GM15510 (cell line): ENCODE data around the gene ZNF326.

Experiments
- POLR2A ChIP-seq: IDR thresholded peaks from 3 replicates; pipeline ENCODE4 v1.6.1; 2011; ENCODE audit warnings: borderline replicate concordance; ENCODE audit not compliant: insufficient read length; ENCODE audit errors: extremely low read depth

The ZNF326 gene

DNA sequence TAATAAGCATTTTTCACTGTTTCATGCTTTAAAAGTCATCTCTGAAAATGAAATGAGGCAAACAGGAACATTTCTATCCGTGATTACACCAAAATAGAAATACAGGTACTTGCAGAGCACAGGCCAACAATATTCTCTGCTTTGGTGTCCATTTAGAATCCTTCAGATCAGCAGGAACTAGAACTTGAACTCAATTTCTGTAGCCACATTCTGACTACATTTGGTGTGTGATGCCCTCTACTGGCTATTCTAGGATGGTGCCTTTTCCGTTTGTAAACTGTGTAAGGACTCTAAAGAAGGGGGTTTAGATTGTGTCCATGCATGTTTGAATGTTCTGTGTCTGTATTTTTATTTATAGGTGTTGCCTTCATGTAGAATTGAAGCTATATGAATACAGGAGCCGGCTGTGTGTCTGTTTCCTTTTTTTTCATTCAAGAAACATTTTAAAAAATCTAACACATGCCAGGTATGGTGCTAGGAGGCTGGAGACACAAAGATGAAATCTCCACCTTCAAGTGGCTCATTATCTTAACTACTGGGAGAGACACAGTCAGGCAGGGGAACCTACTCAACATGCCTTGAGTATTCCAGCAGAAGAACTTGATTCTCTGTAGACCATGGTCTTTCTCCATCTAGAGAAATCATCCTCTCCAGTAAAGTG is 7.6 kb upstream of the ZNF326 start:
- no peak for TF ChIP-seq POLR2A

- no peak for TF ChIP-seq POLR2A
Observed at GRCh38 chr1:89989099-89989498, 5.8 kb upstream of the ZNF326 start.

DNA sequence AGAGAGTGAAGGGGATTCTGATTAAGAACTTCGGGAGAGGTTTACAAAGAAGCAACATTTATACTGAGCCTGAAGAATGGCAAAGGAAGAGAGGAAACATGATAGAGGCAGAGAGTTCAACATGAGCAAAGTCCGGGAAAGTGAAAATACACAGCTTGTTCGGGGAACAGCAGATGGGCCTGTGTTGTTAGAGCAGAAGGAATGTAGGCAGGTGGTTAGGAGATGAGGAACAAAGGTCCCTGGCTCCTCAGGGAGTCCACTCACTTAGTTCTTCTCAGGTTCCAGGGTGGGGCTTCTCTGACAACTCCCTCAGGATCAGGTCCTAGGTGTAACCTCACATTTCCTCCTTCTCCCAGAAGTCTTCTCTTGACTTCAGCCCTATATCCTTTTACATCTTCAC is 5.1 kb upstream of the ZNF326 start:
- TF ChIP-seq POLR2A = no peak

DNA sequence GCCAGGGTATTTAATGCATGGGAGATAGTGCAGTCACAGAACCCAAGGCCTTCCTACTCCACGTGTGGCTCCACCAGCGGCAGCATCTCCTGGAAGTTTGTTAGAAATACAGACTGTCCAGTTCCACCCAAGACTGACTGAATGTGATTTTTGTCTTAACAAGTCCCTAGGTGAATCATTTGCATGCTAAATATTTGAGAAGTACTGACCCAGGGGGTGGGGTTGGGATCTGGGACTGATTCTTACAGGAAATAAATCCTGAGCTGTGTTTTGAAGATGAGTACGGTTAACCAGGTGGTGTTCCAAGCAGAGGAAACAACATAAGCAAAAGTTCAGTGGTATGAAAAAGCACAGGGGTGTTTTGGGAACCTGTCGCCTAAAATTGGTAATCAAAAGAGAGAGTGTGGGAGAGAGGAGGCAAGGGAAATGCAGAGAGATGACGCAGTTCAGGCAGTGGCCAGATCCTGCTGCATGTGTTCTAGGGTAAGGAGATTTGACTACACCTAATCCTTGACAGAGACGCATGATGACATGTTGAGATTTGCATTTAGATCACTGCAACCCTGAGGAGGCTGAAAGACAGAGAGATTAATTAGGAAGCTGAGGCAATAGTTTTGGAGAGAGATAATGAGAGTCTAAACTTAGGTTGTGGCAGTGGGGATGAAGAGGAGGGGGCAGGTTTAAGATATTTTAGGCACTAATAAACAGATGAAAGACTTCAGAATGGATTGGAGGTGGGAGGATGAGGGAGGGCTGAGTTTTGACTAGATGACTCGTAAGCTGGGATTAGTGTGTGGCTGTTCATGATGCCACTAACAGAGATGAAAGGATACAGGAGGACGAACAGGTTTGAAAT is 3.7 kb upstream of the ZNF326 start:
- no peak for TF ChIP-seq POLR2A

DNA sequence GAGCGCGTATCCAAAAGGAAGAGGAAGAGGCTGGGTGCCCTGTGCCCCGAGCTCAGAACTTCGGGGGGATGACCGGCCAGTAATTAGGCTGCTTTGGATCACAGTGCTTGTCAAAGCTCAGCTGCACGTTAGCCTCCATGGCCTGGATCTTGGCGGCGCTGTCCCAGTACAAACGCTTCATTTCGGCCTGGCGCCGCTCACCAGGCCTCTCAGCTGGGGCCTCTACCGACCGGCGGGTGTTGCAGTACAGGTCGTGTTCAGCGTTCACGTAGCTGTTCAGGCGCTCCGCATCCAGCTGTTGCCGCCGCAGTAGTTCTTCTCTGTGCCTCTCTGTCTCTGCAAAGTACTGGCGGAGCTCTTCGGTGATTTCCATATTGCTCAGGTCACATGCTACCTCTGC is 1.4 kb upstream of the ZNF326 start:
- TF ChIP-seq POLR2A = no peak

- no peak for TF ChIP-seq POLR2A
Observed at GRCh38 chr1:89994231-89994804, 592 bp upstream of the ZNF326 start.

DNA sequence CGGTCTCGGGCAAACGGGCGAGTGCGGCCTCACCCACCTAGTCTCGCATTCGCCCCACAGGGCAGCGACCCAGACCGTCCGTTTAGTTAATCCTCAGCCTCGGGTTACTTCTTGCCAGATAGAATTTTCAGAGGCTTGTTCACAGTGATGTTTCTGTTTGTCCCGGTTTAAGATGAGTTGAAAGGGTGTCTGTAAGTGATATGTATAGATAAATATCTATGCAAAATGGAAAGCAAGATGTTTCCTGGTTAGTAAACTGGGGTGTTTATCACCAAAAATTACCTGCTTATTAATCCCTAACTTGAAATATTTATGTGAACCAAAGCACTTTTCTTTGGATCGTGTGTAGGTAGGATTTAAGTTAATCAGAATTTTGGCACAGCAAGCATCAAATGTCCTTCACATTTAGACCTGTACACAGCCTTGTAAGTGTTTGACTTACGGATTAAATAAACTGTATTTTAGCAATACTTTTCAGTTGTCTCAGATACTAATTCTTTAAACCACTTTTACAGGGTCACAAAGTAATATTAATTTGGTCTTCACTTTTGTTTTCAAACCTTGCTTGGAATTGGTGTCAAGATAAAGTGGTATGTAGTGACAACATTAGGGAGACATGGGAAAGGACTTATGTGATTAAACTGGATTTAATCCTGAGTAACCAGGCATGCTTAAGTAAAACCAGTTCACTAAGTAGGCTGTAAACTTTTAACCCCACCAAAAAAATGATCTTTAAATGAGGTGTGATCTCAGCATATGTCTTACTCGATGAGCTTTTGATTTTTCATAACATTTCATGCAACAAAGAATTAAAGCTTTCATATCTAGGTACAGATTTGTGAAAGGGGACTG is 914 bp downstream of the ZNF326 start:
- TF ChIP-seq POLR2A = no peak

GRCh38 chr1:89996450-89997110 is 1.7 kb downstream of the ZNF326 start:
- TF ChIP-seq POLR2A = no peak

DNA sequence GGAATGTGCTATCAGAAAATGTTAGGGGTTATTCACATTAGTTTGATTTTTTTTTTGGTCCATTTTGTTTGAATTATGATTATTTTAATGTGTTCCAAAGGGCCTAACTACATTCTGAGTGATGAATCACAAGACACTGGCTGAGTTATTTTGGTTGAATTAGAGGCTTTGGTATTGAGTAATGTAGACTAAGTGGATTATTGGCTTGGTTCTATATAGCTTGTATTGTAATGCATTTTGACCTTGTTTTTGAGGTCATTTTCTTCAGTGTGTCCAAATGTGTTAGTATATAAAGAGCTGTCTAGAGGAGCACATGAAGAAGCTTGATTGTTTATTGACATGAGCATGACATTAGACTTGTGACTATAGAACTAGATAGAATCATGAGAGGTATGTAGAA is 3.4 kb downstream of the ZNF326 start:
- TF ChIP-seq POLR2A = no peak

DNA sequence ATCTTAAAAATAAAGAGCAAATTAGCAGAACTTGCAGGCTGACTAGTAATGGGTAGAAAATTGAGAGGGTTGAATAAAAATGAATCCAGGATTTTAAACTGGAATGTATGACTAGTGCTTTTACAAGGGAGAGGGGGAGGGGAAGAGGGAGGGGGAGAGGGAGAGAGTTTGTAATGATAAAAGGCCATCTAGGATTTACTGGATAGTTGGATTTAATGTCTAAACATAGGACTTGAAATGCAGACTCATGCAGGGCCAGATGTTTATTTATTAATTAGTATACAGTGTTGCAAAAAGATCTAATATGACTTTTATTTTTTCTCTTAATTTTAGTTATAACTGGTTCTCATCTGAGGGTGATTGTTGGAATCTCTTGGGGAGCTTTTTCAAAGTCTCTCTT is 4.3 kb downstream of the ZNF326 start:
- TF ChIP-seq POLR2A = no peak

DNA sequence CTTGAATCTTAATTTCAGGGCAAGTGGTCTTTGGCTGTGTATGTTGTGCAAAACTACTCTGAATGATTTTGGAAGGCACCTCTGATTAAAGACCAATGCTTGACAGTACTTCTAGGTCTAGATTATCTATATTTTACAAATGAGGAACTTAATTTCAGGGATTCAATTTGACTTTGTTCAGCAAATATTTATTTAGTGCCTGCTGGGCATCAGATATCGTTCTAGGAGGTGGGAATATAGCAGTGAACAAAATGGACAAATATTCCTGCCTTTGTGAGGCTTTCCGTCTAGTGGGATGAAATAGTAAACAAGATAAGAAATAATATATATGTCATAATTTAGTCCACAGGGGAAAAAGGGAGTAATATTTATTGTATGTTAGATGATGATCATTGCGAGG is 4.7 kb downstream of the ZNF326 start:
- TF ChIP-seq POLR2A = no peak

GRCh38 chr1:90000934-90001676 is 6.2 kb downstream of the ZNF326 start:
- no peak for TF ChIP-seq POLR2A

GRCh38 chr1:90007979-90008404 is 13.1 kb downstream of the ZNF326 start:
- TF ChIP-seq POLR2A = no peak

DNA sequence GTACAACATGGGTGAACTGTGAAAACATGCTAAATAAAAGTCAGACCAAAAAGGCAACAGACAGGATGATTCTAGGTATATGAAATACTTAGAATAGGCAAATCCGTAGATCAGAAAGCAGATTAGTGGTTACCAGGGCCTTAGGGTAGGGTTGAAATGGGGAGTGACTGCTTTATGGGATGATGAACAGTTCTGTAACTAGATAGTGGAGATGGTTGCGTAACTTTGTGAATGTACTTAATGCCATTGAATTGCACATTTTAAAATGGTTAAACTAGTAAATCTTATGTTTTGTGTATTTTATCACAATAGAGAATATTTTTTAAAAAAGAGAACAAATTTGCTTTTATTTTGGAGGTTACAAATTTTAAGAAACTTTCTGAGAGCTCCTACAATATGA is 17.4 kb downstream of the ZNF326 start:
- no peak for TF ChIP-seq POLR2A
